Measurements from ENCODE around the gene ZNF397.

Gene ZNF397

GRCh38 chr18:35291166-35291565, 50.3 kb downstream of the ZNF397 start:
- TF ChIP-seq ZNF70 (CRISPR knock-in tag; IDR thresholded peaks at IDR 0.05), result no peak
- TF ChIP-seq PATZ1 (CRISPR knock-in tag; IDR thresholded peaks at IDR 0.05; ENCODE audit: borderline replicate concordance), result no peak
- no peak for TF ChIP-seq ZNF565 (CRISPR knock-in tag; conservative IDR thresholded peaks at IDR 0.05; ENCODE audit: low read depth)
- no peak for TF ChIP-seq BACH2 (CRISPR knock-in tag; IDR thresholded peaks at IDR 0.05; ENCODE audit: borderline replicate concordance)
- no peak for TF ChIP-seq ISL1 (CRISPR knock-in tag; IDR thresholded peaks at IDR 0.05)
- no peak for TF ChIP-seq CREB5 (CRISPR knock-in tag; IDR thresholded peaks at IDR 0.05; ENCODE audit: low read depth)
- TF ChIP-seq GLIS3 (CRISPR knock-in tag; IDR thresholded peaks at IDR 0.05), result no peak
- no peak for TF ChIP-seq TOX (CRISPR knock-in tag; IDR thresholded peaks at IDR 0.05; ENCODE audit: borderline replicate concordance)
- no peak for TF ChIP-seq PPARA (CRISPR knock-in tag; IDR thresholded peaks at IDR 0.05; ENCODE audit: borderline replicate concordance)
- no peak for TF ChIP-seq ARNTL (CRISPR knock-in tag; IDR thresholded peaks at IDR 0.05; ENCODE audit: borderline replicate concordance, low read depth)
- TF ChIP-seq RARB (CRISPR knock-in tag; IDR thresholded peaks at IDR 0.05), result no peak
- no peak for TF ChIP-seq ZC3H10 (CRISPR knock-in tag; IDR thresholded peaks at IDR 0.05)
- TF ChIP-seq TSHZ2 (CRISPR knock-in tag; IDR thresholded peaks at IDR 0.05), result no peak
- no peak for TF ChIP-seq CSRNP3 (CRISPR knock-in tag; IDR thresholded peaks at IDR 0.05)
- TF ChIP-seq POU6F1 (CRISPR knock-in tag; IDR thresholded peaks at IDR 0.05; ENCODE audit: borderline replicate concordance, low read depth), result no peak
- TF ChIP-seq ZFP30 (CRISPR knock-in tag; IDR thresholded peaks at IDR 0.05), result no peak
- TF ChIP-seq TCF4 (CRISPR knock-in tag; IDR thresholded peaks at IDR 0.05; ENCODE audit: borderline replicate concordance), result no peak
- no peak for TF ChIP-seq OSR1 (CRISPR knock-in tag; IDR thresholded peaks at IDR 0.05)
- TF ChIP-seq CSDC2 (CRISPR knock-in tag; IDR thresholded peaks at IDR 0.05), result no peak
- no peak for TF ChIP-seq ZNF8 (CRISPR knock-in tag; IDR thresholded peaks at IDR 0.05)
- no peak for ATAC-seq

GRCh38 chr18:35296060-35296459, 55.2 kb downstream of the ZNF397 start:
- ATAC-seq, result no peak
- no peak for TF ChIP-seq TCF4 (CRISPR knock-in tag; IDR thresholded peaks at IDR 0.05; ENCODE audit: borderline replicate concordance)
- TF ChIP-seq ZFP30 (CRISPR knock-in tag; IDR thresholded peaks at IDR 0.05), result no peak
- TF ChIP-seq PATZ1 (CRISPR knock-in tag; IDR thresholded peaks at IDR 0.05; ENCODE audit: borderline replicate concordance), result no peak
- no peak for TF ChIP-seq OSR1 (CRISPR knock-in tag; IDR thresholded peaks at IDR 0.05)
- no peak for TF ChIP-seq ZNF8 (CRISPR knock-in tag; IDR thresholded peaks at IDR 0.05)
- no peak for TF ChIP-seq GLIS3 (CRISPR knock-in tag; IDR thresholded peaks at IDR 0.05)
- TF ChIP-seq ZNF565 (CRISPR knock-in tag; conservative IDR thresholded peaks at IDR 0.05; ENCODE audit: low read depth), result no peak
- TF ChIP-seq TOX (CRISPR knock-in tag; IDR thresholded peaks at IDR 0.05; ENCODE audit: borderline replicate concordance), result no peak

Measured in SK-N-SH treated with all-trans-retinoic acid at 6 μM for 48 hours (cell line).